GM20000 (cell line): Measurements from ENCODE around the gene CAMSAP2.

Experiments
- DNase-seq: peaks from one replicate; pipeline ENCODE4 v3.0.0; 2012; ENCODE audit warnings: low spot score
- CTCF ChIP-seq: IDR thresholded peaks from 2 replicates; pipeline ENCODE4 v1.5.1; 2012; ENCODE audit warnings: mild to moderate bottlenecking, control low read depth; ENCODE audit errors: extremely low read depth, missing control alignments

Gene CAMSAP2

GRCh38 chr1:200706111-200706814 is 32.4 kb upstream of the CAMSAP2 start:
- TF ChIP-seq CTCF, result no peak
- DNase-seq, result no peak

GRCh38 chr1:200707116-200707515 is 31.6 kb upstream of the CAMSAP2 start:
- DNase-seq, result no peak
- TF ChIP-seq CTCF, result no peak

DNA sequence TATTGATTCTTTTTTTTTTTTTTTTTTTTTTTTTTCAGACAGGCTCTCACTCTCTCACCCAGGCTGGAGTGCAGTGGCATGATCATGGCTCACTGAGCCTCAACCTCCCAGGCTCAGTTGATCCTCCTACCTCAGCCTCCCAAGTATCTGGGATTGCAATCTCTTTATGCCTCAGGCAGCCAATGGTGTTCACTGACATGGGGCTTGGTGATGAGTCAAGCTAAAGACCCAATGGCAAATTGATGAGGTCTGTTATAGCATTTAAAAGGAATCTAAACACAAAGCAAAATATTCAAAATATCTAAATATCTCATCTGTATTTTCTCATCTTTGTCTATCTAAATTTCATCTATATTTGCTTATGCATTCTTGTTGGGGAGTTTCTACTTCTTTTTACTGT is 30.5 kb upstream of the CAMSAP2 start:
- DNase-seq, result no peak
- TF ChIP-seq CTCF, result no peak

GRCh38 chr1:200708769-200709168 is 29.9 kb upstream of the CAMSAP2 start:
- no peak for TF ChIP-seq CTCF
- DNase-seq, result no peak

- no peak for TF ChIP-seq CTCF
- DNase-seq, result no peak
Measured at GRCh38 chr1:200710166-200710565, 28.5 kb upstream of the CAMSAP2 start.

GRCh38 chr1:200714504-200715187 is 24.0 kb upstream of the CAMSAP2 start:
- no peak for TF ChIP-seq CTCF
- no peak for DNase-seq

DNA sequence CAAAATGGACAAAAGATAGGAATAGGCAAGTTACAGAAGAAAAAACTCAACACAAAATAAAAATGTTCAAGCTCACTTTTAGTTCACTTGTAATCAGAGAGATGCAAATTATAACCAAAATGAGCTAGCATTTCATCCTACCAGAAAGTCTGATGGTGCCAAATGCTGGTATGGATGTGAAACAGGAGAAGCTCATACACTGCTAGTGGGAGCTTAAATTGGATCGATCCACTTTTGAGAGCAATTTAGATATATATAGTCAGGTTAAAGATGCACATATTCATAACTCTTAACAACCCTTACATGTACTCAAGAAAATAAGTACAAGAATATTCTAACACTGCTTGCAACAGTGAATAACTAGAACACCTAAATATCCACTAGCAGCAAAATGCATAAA is 18.5 kb upstream of the CAMSAP2 start:
- TF ChIP-seq CTCF, result no peak

More for the DNA sequence above, 18.5 kb upstream of the CAMSAP2 start:
- no peak for DNase-seq
